ENCODE data around the gene PLXDC2.
"Not testable (repeated sequence)": the region's sequence is repeated elsewhere in the genome, so short reads cannot be mapped to it uniquely, and the experiment has no call there.

Gene PLXDC2

DNA sequence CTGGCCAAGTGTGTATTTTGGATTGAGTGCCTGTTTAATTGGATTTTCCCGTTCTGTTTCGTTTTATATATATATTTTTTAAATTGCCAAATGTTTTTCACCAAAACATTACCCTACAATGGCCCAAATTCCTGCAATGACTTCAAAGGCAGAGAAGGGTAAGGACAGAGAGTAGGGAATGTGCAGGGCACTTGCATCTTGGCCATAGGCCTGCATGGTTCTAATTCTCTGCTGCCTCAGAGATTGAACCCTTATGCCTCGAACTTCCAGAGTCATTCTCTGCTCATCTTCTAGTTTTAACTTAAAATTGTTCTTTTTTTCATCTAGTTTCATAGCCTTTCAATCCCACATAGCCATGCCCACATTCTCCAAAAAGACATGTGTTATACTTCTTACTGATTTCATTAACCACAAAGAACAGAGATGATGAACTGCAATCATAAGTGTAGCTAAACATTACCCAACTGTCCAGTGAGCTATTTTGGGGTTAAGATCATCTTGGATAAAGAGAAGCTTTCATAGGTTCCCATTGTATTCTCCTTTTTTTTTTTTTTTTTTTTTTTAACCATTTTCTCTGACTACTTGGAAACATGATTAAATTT, 177.6 kb downstream of the PLXDC2 start:
- Histone ChIP-seq H2AFZ (ENCODE audit: low read length) (no peak overlapping the region), H3K36me3 (ENCODE audit: insufficient read depth, low read length) (no peaks in the 10 kb centered on the region), H4K20me1 (ENCODE audit: insufficient read depth, low read length, poor library complexity, severe bottlenecking) (no peaks in the 10 kb centered on the region), H3K4me1 (ENCODE audit: insufficient read depth, low read length, poor library complexity, severe bottlenecking) (no peaks in the 10 kb centered on the region), H3K9me2 (replicated peaks; ENCODE audit: low read depth, low read length) (no peaks in the 10 kb centered on the region), H3K4me3 (ENCODE audit: low read length, poor library complexity, severe bottlenecking) (no peak overlapping the region), H3K9ac (ENCODE audit: low read depth, low read length, poor library complexity, severe bottlenecking) (no peak overlapping the region), H3K4me2 (ENCODE audit: low read depth, low read length, poor library complexity, severe bottlenecking) (no peak overlapping the region), H3F3A (ENCODE audit: low read depth) (no peaks in the 10 kb centered on the region), H3K9me3 (ENCODE audit: insufficient read depth, low read depth, low read length) (no peaks in the 10 kb centered on the region), H3K79me2 (ENCODE audit: insufficient read depth, low read length) (no peaks in the 10 kb centered on the region), H3K27me3 (ENCODE audit: insufficient read depth, low read length, poor library complexity, severe bottlenecking) (no peaks in the 10 kb centered on the region)
- TF ChIP-seq EZH2phosphoT487 (IDR thresholded peaks at IDR 0.05; ENCODE audit: borderline replicate concordance) = no peak
- no peak for TF ChIP-seq CTCF (conservative IDR thresholded peaks at IDR 0.05; ENCODE audit: low read length)

- Histone ChIP-seq H3K9ac (ENCODE audit: low read depth, low read length, poor library complexity, severe bottlenecking) (no peak overlapping the region), H3K4me3 (ENCODE audit: low read length, poor library complexity, severe bottlenecking) (no peak overlapping the region), H3K79me2 (ENCODE audit: insufficient read depth, low read length) (no peaks in the 10 kb centered on the region), H4K20me1 (ENCODE audit: insufficient read depth, low read length, poor library complexity, severe bottlenecking) (no peaks in the 10 kb centered on the region), H3K9me2 (replicated peaks; ENCODE audit: low read depth, low read length) (no peaks in the 10 kb centered on the region), H3K9me3 (ENCODE audit: insufficient read depth, low read depth, low read length) (no peaks in the 10 kb centered on the region), H3K4me2 (ENCODE audit: low read depth, low read length, poor library complexity, severe bottlenecking) (no peak overlapping the region), H3K4me1 (ENCODE audit: insufficient read depth, low read length, poor library complexity, severe bottlenecking) (no peaks in the 10 kb centered on the region), H3K27me3 (ENCODE audit: insufficient read depth, low read length, poor library complexity, severe bottlenecking) (no peaks in the 10 kb centered on the region), H3K36me3 (ENCODE audit: insufficient read depth, low read length) (no peaks in the 10 kb centered on the region), H2AFZ (ENCODE audit: low read length) (no peak overlapping the region), H3F3A (ENCODE audit: low read depth) (no peaks in the 10 kb centered on the region)
- TF ChIP-seq CTCF (conservative IDR thresholded peaks at IDR 0.05; ENCODE audit: low read length) = no peak
- TF ChIP-seq EZH2phosphoT487 (IDR thresholded peaks at IDR 0.05; ENCODE audit: borderline replicate concordance) = no peak
These were observed 182.2 kb downstream of the PLXDC2 start for GRCh38 chr10:19998482-19998881.

DNA sequence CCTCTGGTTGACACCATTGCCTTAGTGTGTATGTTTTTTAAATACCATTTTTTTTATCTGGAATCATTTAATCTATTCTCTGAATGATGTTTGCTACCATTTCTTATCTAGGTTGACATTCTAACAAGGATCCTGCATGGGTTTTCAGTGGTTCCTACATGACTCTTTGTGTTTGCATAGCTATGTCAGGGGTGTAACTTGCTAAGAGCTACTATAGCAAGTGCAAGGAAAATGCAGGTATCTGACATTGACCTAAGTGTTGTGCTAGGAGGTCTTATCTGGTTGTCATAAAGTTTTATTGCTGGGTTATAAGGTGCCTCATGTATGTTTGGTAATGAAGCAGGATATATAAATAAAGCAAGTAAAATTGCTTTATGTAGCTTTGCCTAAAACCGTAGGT, 183.2 kb downstream of the PLXDC2 start:
- Histone ChIP-seq H4K20me1 (ENCODE audit: insufficient read depth, low read length, poor library complexity, severe bottlenecking) (no peaks in the 10 kb centered on the region), H3K36me3 (ENCODE audit: insufficient read depth, low read length) (no peaks in the 10 kb centered on the region), H3K9ac (ENCODE audit: low read depth, low read length, poor library complexity, severe bottlenecking) (no peak overlapping the region), H3K9me2 (replicated peaks; ENCODE audit: low read depth, low read length) (no peaks in the 10 kb centered on the region), H3K4me2 (ENCODE audit: low read depth, low read length, poor library complexity, severe bottlenecking) (no peak overlapping the region), H2AFZ (ENCODE audit: low read length) (no peak overlapping the region), H3K4me1 (ENCODE audit: insufficient read depth, low read length, poor library complexity, severe bottlenecking) (no peaks in the 10 kb centered on the region), H3K9me3 (ENCODE audit: insufficient read depth, low read depth, low read length) (no peaks in the 10 kb centered on the region), H3K27me3 (ENCODE audit: insufficient read depth, low read length, poor library complexity, severe bottlenecking) (no peaks in the 10 kb centered on the region), H3K4me3 (ENCODE audit: low read length, poor library complexity, severe bottlenecking) (no peak overlapping the region), H3F3A (ENCODE audit: low read depth) (no peaks in the 10 kb centered on the region), H3K79me2 (ENCODE audit: insufficient read depth, low read length) (no peaks in the 10 kb centered on the region)
- TF ChIP-seq CTCF (conservative IDR thresholded peaks at IDR 0.05; ENCODE audit: low read length) (no peak), EZH2phosphoT487 (IDR thresholded peaks at IDR 0.05; ENCODE audit: borderline replicate concordance) (no peak)

- H3K79me2 ChIP-seq (ENCODE audit: insufficient read depth, low read length); H3K4me1 ChIP-seq (ENCODE audit: insufficient read depth, low read length, poor library complexity, severe bottlenecking); H2AFZ ChIP-seq (ENCODE audit: low read length); H3K9me2 ChIP-seq (replicated peaks; ENCODE audit: low read depth, low read length); H3K9me3 ChIP-seq (ENCODE audit: insufficient read depth, low read depth, low read length); H3K4me2 ChIP-seq (ENCODE audit: low read depth, low read length, poor library complexity, severe bottlenecking); H3F3A ChIP-seq (ENCODE audit: low read depth); H3K27me3 ChIP-seq (ENCODE audit: insufficient read depth, low read length, poor library complexity, severe bottlenecking); H3K36me3 ChIP-seq (ENCODE audit: insufficient read depth, low read length); H3K9ac ChIP-seq (ENCODE audit: low read depth, low read length, poor library complexity, severe bottlenecking); H3K4me3 ChIP-seq (ENCODE audit: low read length, poor library complexity, severe bottlenecking); H4K20me1 ChIP-seq (ENCODE audit: insufficient read depth, low read length, poor library complexity, severe bottlenecking): not testable (repeated sequence)
These were observed 185.8 kb downstream of the PLXDC2 start for GRCh38 chr10:20002026-20002425.

Data from Loucy (cell line).